K562 (cell line): ENCODE data around the gene PVALEF. TPM values are rescaled to one million over a fixed set of nuclear protein-coding genes. Genes with fewer than 3 reads are reported as not detected.

Experiments used
- ATAC-seq: fragments of 200-7000 bp; cut with Tn5 transposase; 3 replicates; pipeline ENCODE4 v1.9.1; 2020; ENCODE audit warnings: moderate library complexity
- BruUV-seq: library from RNA; stranded (reverse); fragments of 400-500 nt; replicated peaks from 2 replicates; lab custom pipeline; 2021; lab: Mats Ljungman, UMichigan
- CTCF ChIA-PET: fragments of 300-600 bp; formaldehyde crosslinking; extraction: SDS; loops from one replicate; lab custom pipeline; 2021; ENCODE audit warnings: low intra/inter-chr PET ratio; lab: Yijun Ruan, JAX
- POLR2A ChIA-PET: fragments of 300-600, 350-650 bp; sonication (Branson Sonifier 250); formaldehyde crosslinking; extraction: SDS; loops from one replicate; lab custom pipeline; 2021; ENCODE audit warnings: antibody characterized with exemption, inconsistent platforms; lab: Yijun Ruan, JAX
- DNase-seq, 4 experiments: peaks; one replicate each; pipeline versions ENCODE4 v3.0.0 to v3.0.0-alpha.2; 2011 to 2018; ENCODE audit warnings: low spot score in 3 of 4, mixed read lengths in 3 of 4; ENCODE audit errors: extremely low read depth in 1 of 4
- FAIRE-seq: peaks from 2 replicates; lab custom pipeline; 2011; peaks lifted over from hg19 to GRCh38; lab: Jason Lieb, UNC
- H2AFZ ChIP-seq: 2 replicates; pipeline ENCODE4 v1.6.0; 2011; ENCODE audit warnings: low read depth, low read length, control low read depth, inconsistent platforms
- H3K27ac ChIP-seq: fragments of 200-600 bp; 3 replicates; pipeline ENCODE4 v1.8.0; 2011; ENCODE audit warnings: low read depth, mild to moderate bottlenecking, control low read depth, inconsistent platforms, low read length, moderate library complexity, mixed read lengths; ENCODE audit errors: extremely low read depth
- H3K27me3 ChIP-seq, 2 experiments: fragments of 300-600 bp in 1 of 2; 2 replicates in 1 of 2; 3 replicates in 1 of 2; pipeline versions ENCODE4 v1.6.0 to v1.8.0; 2011; ENCODE audit warnings: inconsistent platforms in 2 of 2, low read length in 2 of 2, mild to moderate bottlenecking in 1 of 2, mixed read lengths in 1 of 2, moderate library complexity in 1 of 2; ENCODE audit not compliant: control insufficient read depth in 2 of 2, insufficient read depth in 2 of 2
- H3K36me3 ChIP-seq: fragments of 300-600 bp; 3 replicates; pipeline ENCODE4 v1.8.0; 2011; ENCODE audit warnings: mild to moderate bottlenecking, low read length, inconsistent platforms; ENCODE audit not compliant: control insufficient read depth, insufficient read depth
- H3K4me1 ChIP-seq, 2 experiments: fragments of 200-600 bp in 1 of 2; replicated peaks in 1 of 2; 2 replicates in 1 of 2; 3 replicates in 1 of 2; pipeline versions ENCODE4 v1.5.1 to v1.8.0; 2011; ENCODE audit warnings: inconsistent platforms in 2 of 2, low read length in 2 of 2, mild to moderate bottlenecking in 1 of 2, mixed read lengths in 1 of 2, moderate library complexity in 1 of 2; ENCODE audit not compliant: control insufficient read depth in 2 of 2, insufficient read depth in 2 of 2
- H3K4me2 ChIP-seq: 2 replicates; pipeline ENCODE4 v1.6.1; 2011; ENCODE audit warnings: low read length, control low read depth, inconsistent platforms, mixed read lengths; ENCODE audit not compliant: insufficient read depth
- H3K4me3 ChIP-seq: fragments of 200-600 bp; sonication (generic), shearing (Covaris generic); 2 replicates; pipeline ENCODE4 v1.5.1; 2016; ENCODE audit warnings: control low read depth, inconsistent platforms
- H3K79me2 ChIP-seq: fragments of 200-600 bp; 3 replicates; pipeline ENCODE4 v1.8.0; 2011; ENCODE audit warnings: low read length, inconsistent platforms; ENCODE audit not compliant: control insufficient read depth, insufficient read depth
- H3K9ac ChIP-seq, 2 experiments: 2 replicates each; pipeline versions ENCODE4 v1.6.0 to v1.6.1; 2011; ENCODE audit warnings: low read depth in 2 of 2, low read length in 2 of 2, control low read depth in 1 of 2, inconsistent platforms in 1 of 2, mild to moderate bottlenecking in 1 of 2, mixed read lengths in 1 of 2; ENCODE audit not compliant: insufficient read depth in 1 of 2
- H3K9me1 ChIP-seq: one replicate; pipeline ENCODE4 v1.6.0; 2011; ENCODE audit warnings: inconsistent platforms, mild to moderate bottlenecking, low read length, moderate library complexity; ENCODE audit not compliant: control insufficient read depth, insufficient read depth
- H3K9me3 ChIP-seq: replicated peaks from 2 replicates; pipeline ENCODE4 v1.5.1; 2011; ENCODE audit warnings: low read depth, low read length, inconsistent platforms; ENCODE audit not compliant: control insufficient read depth, insufficient read depth
- H4K20me1 ChIP-seq: replicated peaks from 2 replicates; pipeline ENCODE4 v1.6.1; 2011; ENCODE audit warnings: low read length, inconsistent platforms, mixed read lengths; ENCODE audit not compliant: control insufficient read depth, insufficient read depth
- ASH1L ChIP-seq: fragments of 450-650 bp; IDR thresholded peaks from 2 replicates; pipeline ENCODE4 v1.6.1; 2018; ENCODE audit warnings: borderline replicate concordance, mild to moderate bottlenecking, low read depth; ENCODE audit not compliant: partially characterized antibody
- BRF2 ChIP-seq: IDR thresholded peaks from 3 replicates; pipeline ENCODE4 v1.6.1; 2011; ENCODE audit warnings: borderline replicate concordance, mild to moderate bottlenecking; ENCODE audit not compliant: insufficient read length, insufficient read depth
- EGR1 ChIP-seq: fragments of 450-650 bp; conservative IDR thresholded peaks from 2 replicates; pipeline ENCODE4 v1.6.1; 2017; ENCODE audit warnings: mild to moderate bottlenecking
- HCFC1 ChIP-seq: IDR thresholded peaks from 2 replicates; pipeline ENCODE4 v1.6.1; 2012; ENCODE audit warnings: low read depth, low read length, improper control_type of control experiment
- HDAC6 ChIP-seq: IDR thresholded peaks from 2 replicates; pipeline ENCODE4 v1.6.1; 2012; ENCODE audit warnings: low read depth, mild to moderate bottlenecking, control low read depth, inconsistent platforms, low read length, moderate library complexity
- NELFE ChIP-seq: IDR thresholded peaks from 2 replicates; pipeline ENCODE4 v1.6.1; 2011; ENCODE audit warnings: mild to moderate bottlenecking; ENCODE audit not compliant: insufficient read depth, insufficient read length
- SMARCE1 ChIP-seq: fragments of 450-650 bp; IDR thresholded peaks from 2 replicates; pipeline ENCODE4 v1.7.1; 2016; ENCODE audit warnings: mild to moderate bottlenecking
- SRF ChIP-seq, 2 experiments: fragments of 250-450, 450-650 bp in 1 of 2; sonication (Bioruptor Pico) in 1 of 2; sonication (generic) in 1 of 2; formaldehyde crosslinking; IDR thresholded peaks; 2 replicates each; pipeline versions ENCODE4 v1.5.0 to v1.5.1; 2020 to 2022; ENCODE audit warnings: mild to moderate bottlenecking in 1 of 2, missing genetic modification reagents in 1 of 2
- U2AF1 ChIP-seq: fragments of 200-400 bp; formaldehyde crosslinking; optimal IDR thresholded peaks from 2 replicates; pipeline ENCODE3; 2017; ENCODE audit warnings: mild to moderate bottlenecking, low read depth, low read length, moderate library complexity
- ZNF280B ChIP-seq: fragments of 250-450 bp; sonication (Bioruptor Pico); IDR thresholded peaks from 2 replicates; pipeline ENCODE4 v1.5.1; 2021; ENCODE audit warnings: mild to moderate bottlenecking
- ZNF354B ChIP-seq: fragments of 250-450 bp; sonication (Bioruptor Pico); IDR thresholded peaks from 2 replicates; pipeline ENCODE4 v1.4.0; 2020
- ZNF583 ChIP-seq: fragments of 250-450 bp; sonication (Bioruptor Pico); IDR thresholded peaks from 2 replicates; pipeline ENCODE4 v1.4.0; 2020
- WGBS: fragments of 100-300 bp; shearing (Covaris generic); methylation state at CpG from one replicate; pipeline ENCODE4 v1.1.6; 2016; ENCODE audit warnings: low coverage, mixed read lengths; ENCODE audit not compliant: insufficient coverage; ENCODE audit errors: missing lambda C conversion rate; 5-methylcytosine and 5-hydroxymethylcytosine counted together
- in situ Hi-C: fragments of 300-500 bp; cut with MboI; formaldehyde crosslinking; loops from 4 replicates; pipeline ENCODE4 v1.15.0; 2018; ENCODE audit warnings: inconsistent platforms, mixed read lengths
- intact Hi-C: fragments of 100-400 bp; cut with micrococcal nuclease; formaldehyde crosslinking; loops from 2 replicates; pipeline ENCODE4 v1.14.2; 2022
- polyA plus RNA-seq, 8 experiments: library from polyadenylated mRNA; depleted of rRNA in 4 of 8; stranded (reverse) in 5 of 8; unstranded in 3 of 8; fragments of >200 nt; fragmentation: Nextera tagmentation in 2 of 8; fragmentation: Illumina TruSeq in 1 of 8; extraction: Ambion mirVana in 2 of 8; extraction: Trizol in 1 of 8; gene quantifications; 2 replicates each; pipeline versions ENCODE4 v1.2.1 to v1.2.3, GENCODE V29; 2011 to 2014; ENCODE audit warnings: inconsistent platforms in 1 of 8, missing spikeins in 1 of 8
- total RNA-seq, 7 experiments: library from RNA; depleted of rRNA in 6 of 7; stranded (reverse); fragments of >200 nt in 6 of 7; fragmentation: Illumina TruSeq in 2 of 7; extraction: Trizol in 2 of 7; gene quantifications; 2 replicates each; pipeline versions ENCODE4 v1.2.1 to v1.2.3, GENCODE V29; 2011 to 2021; ENCODE audit warnings: low replicate concordance in 1 of 7

PVALEF gene
- total and polyA plus RNA-seq, 9 of the 15 experiments (the other 6 are each of a cell fraction or from before 2014, with no cell fraction given) = not detected

GRCh38 chr17:81148986-81149533 lies 16.2 kb upstream of the PVALEF start:
- TF ChIP-seq EGR1 = 0 out of 2 replicates have a peak, but pooled peaks have one; percentile 7
- TF ChIP-seq HDAC6 = no peak
- H3K4me3 ChIP-seq = no peak overlapping the region
- no peaks in the 10 kb centered on the region for H3K9me1 ChIP-seq
- H3K9me3 ChIP-seq = no peaks in the 10 kb centered on the region
- no peak overlapping the region for H2AFZ ChIP-seq
- CTCF ChIA-PET = no interaction called here
- WGBS = 4% methylated on average over 7 of the region's 14 CpGs
- FAIRE-seq = no peak
- intact Hi-C loops (no loop called here), in situ Hi-C loops (loop anchor here (25.0 kb wide), 1 partner anchor 88 kb away; the partner anchor contains the start of genes NDUFAF8 and TEPSIN)
- peak overlapping the region in 1 of 2 experiments; percentile 35; a peak in 1 of 4 replicates for H3K9ac ChIP-seq
- H4K20me1 ChIP-seq = no peaks in the 10 kb centered on the region
- no peak overlapping the region for H3K27ac ChIP-seq
- no peaks in the 10 kb centered on the region for H3K36me3 ChIP-seq
- H3K4me1 ChIP-seq = peaks cover 6 to 23% of the 10 kb centered on the region in 2 experiments; a peak in 3 of 5 replicates
- H3K79me2 ChIP-seq = no peaks in the 10 kb centered on the region
- no peak overlapping the region for H3K4me2 ChIP-seq
- no TSS peak for BruUV-seq
- ATAC-seq = peak; percentile 25; the same call in 1 of the 3 replicates
- DNase-seq = no peak
- H3K27me3 ChIP-seq = peaks cover 15 to 52% of the 10 kb centered on the region in 2 experiments; a peak in 4 of 5 replicates
- POLR2A ChIA-PET = interaction anchor here (0.5 to 1.0 kb wide), 4 partner anchors 14 to 137 kb away, joined by 3 to 5 read pairs (median 3); no protein-coding TSS in a partner anchor

- H3K36me3 ChIP-seq = no peaks in the 10 kb centered on the region
- no peak overlapping the region for H2AFZ ChIP-seq
- in situ Hi-C loops = no loop called here
- intact Hi-C loops = no loop called here
- H3K27me3 ChIP-seq = peaks cover 18 to 57% of the 10 kb centered on the region in 2 experiments; a peak in 4 of 5 replicates
- CTCF ChIA-PET = no interaction called here
- H3K9me1 ChIP-seq = no peaks in the 10 kb centered on the region
- 15% methylated on average over 13 of the region's 14 CpGs for WGBS
- POLR2A ChIA-PET = interaction anchor here (0.6 to 1.0 kb wide), 3 partner anchors 15 to 366 kb away, joined by 3 to 5 read pairs (median 4); no protein-coding TSS in a partner anchor
- BruUV-seq = no TSS peak
- H3K9ac ChIP-seq = peak overlapping the region in 1 of 2 experiments; percentile 45; a peak in 2 of 4 replicates
- FAIRE-seq (no peak), ATAC-seq (no peak), DNase-seq (no peak)
- H3K4me2 ChIP-seq = no peak overlapping the region
- H3K4me3 ChIP-seq = no peak overlapping the region
- no peak overlapping the region for H3K27ac ChIP-seq
- no peaks in the 10 kb centered on the region for H4K20me1 ChIP-seq
- no peaks in the 10 kb centered on the region for H3K79me2 ChIP-seq
- H3K9me3 ChIP-seq = no peaks in the 10 kb centered on the region
- H3K4me1 ChIP-seq = peaks cover 6 to 19% of the 10 kb centered on the region in 2 experiments; a peak in 3 of 5 replicates
- TF ChIP-seq NELFE = no peak
- TF ChIP-seq HCFC1 = no peak
- no peak for TF ChIP-seq SRF (CRISPR knock-in tag; IDR thresholded peaks at IDR 0.05)
- TF ChIP-seq U2AF1 = no peak
- no peak for TF ChIP-seq ASH1L
- TF ChIP-seq SMARCE1 = no peak
- TF ChIP-seq ZNF354B (CRISPR knock-in tag) = no peak
- TF ChIP-seq ZNF280B (CRISPR knock-in tag) = no peak
- no peak for TF ChIP-seq BRF2
- TF ChIP-seq ZNF583 = no peak
Observed at GRCh38 chr17:81150377-81151077, 14.8 kb upstream of the PVALEF start.
